Measurements from ENCODE around the gene WT1. TPM values are rescaled to one million over a fixed set of nuclear protein-coding genes. Genes with fewer than 3 reads are reported as not detected.
A peak's percentile ranks its signal among the peaks of the same experiment; 100 is the strongest.

The WT1 gene
- total and polyA plus RNA-seq, 2 of the 8 experiments (the other 6 are each of a cell fraction or from before 2014, with no cell fraction given) = 0.05 to 0.17 TPM

DNA sequence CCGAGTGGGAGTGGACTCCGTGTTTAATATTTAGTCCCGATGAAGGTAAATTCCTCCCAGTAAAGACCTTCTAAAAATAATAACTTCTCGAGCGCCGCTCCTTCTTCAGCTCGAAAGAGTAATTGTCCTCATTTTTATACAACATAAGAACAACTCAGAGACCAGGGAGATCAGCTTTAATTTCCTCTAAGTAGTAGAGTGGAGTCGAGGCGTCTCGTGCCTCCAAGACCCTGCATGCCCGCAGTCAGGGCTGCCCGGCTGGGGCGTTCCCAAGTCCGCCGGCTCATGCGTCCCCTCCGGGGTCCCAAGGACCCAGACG lies 7.8 kb downstream of the WT1 start:
- Histone ChIP-seq H3K4me3 (ENCODE audit: extremely low read depth in 1 of 4, insufficient read depth in 2 of 4, low read depth in 3 of 4, low read length in 4 of 4) (peak overlapping the region in 2 of 4 experiments; percentile 28 to 57; a peak in 2 of 8 replicates), H3K27ac (ENCODE audit: low read depth, low read length) (no peak overlapping the region), H2AK5ac (ENCODE audit: low read depth, low read length) (no peak overlapping the region), H3K56ac (replicated peaks; ENCODE audit: insufficient read length, low read depth, low read length) (no peak overlapping the region), H3K79me2 (ENCODE audit: control insufficient read depth in 1 of 2, insufficient read depth in 2 of 2, low read length in 2 of 2) (no peaks in the 10 kb centered on the region), H2BK20ac (ENCODE audit: low read length) (no peak overlapping the region), H3K4ac (replicated peaks; ENCODE audit: insufficient read length, low read depth, low read length) (no peak overlapping the region), H3K79me1 (ENCODE audit: low read depth, low read length) (no peaks in the 10 kb centered on the region), H2BK12ac (ENCODE audit: low read depth, low read length) (no peak overlapping the region), H3K4me2 (ENCODE audit: insufficient read depth in 1 of 2, low read depth in 2 of 2, low read length in 2 of 2) (peak overlapping the region; percentile 70 to 82), H2BK120ac (replicated peaks; ENCODE audit: low read depth, low read length) (no peak overlapping the region), H2AFZ (ENCODE audit: low read length) (no peak overlapping the region), H3K9ac (replicated peaks in 1 of 4; ENCODE audit: extremely low read depth in 1 of 4, low read depth in 3 of 4, low read length in 3 of 4) (no peak overlapping the region), H3K9me3 (ENCODE audit: insufficient read depth in 2 of 2, low read depth in 1 of 2, low read length in 1 of 2) (no peaks in the 10 kb centered on the region), H3K14ac (ENCODE audit: insufficient read length) (no peak overlapping the region), H3K18ac (ENCODE audit: extremely low read depth, low read length) (no peak overlapping the region), H2BK5ac (ENCODE audit: low read depth, low read length) (no peak overlapping the region), H3K36me3 (ENCODE audit: control insufficient read depth in 2 of 4, insufficient read depth in 4 of 4, low read length in 3 of 4) (0 out of 8 replicates have a peak, but pooled peaks cover 0 to 3% (median 0%) of the 10 kb centered on the region in 4 experiments), H2BK15ac (ENCODE audit: low read length) (no peak overlapping the region), H3K23me2 (ENCODE audit: low read depth, low read length) (peaks cover 11% of the 10 kb centered on the region; the same call in 1 of the 2 replicates), H4K91ac (replicated peaks; ENCODE audit: insufficient read length, low read length) (no peak overlapping the region), H4K5ac (ENCODE audit: insufficient read length, low read depth, low read length) (no peak overlapping the region), H3K4me1 (replicated peaks in 1 of 4; ENCODE audit: control insufficient read depth in 3 of 4, insufficient read depth in 4 of 4, low read length in 3 of 4) (peaks cover 0 to 26% (median 11%) of the 10 kb centered on the region in 4 experiments; a peak in 6 of 7 replicates), H3K23ac (ENCODE audit: insufficient read length) (no peak overlapping the region), H4K20me1 (replicated peaks in 1 of 2; ENCODE audit: control insufficient read depth in 1 of 2, insufficient read depth in 2 of 2, low read length in 2 of 2) (peaks cover 5 to 26% of the 10 kb centered on the region in 2 experiments), H4K8ac (ENCODE audit: extremely low read depth, insufficient read depth, low read length) (no peak overlapping the region), H3K27me3 (replicated peaks in 1 of 4; ENCODE audit: control insufficient read depth in 3 of 4, extremely low read depth in 1 of 4, insufficient read depth in 3 of 4, low read length in 3 of 4) (peaks cover 68 to 86% (median 81%) of the 10 kb centered on the region in 4 experiments)
- ChIA-PET POLR2A (ENCODE audit: partially characterized antibody) (interaction anchor here (1.4 to 4.6 kb wide), 2 partner anchors 9 to 11 kb away, joined by 3 to 17 read pairs; no protein-coding TSS in a partner anchor), CTCF (ENCODE audit: partially characterized antibody) (interaction anchor here (0.9 to 1.1 kb wide), 5 partner anchors 11 to 286 kb away, joined by 3 to 4 read pairs (median 3); no protein-coding TSS in a partner anchor)
- DNase-seq (ENCODE audit: low read depth in 1 of 2, low spot score in 2 of 2) (no peak), FAIRE-seq (no peak)
- 8% methylated on average over 18 of the region's 18 CpGs; no CpG with 5 or more reads in 1 of the 2 experiments for whole genome bisulfite sequencing, 2 experiments (ENCODE audit: extremely low coverage in 1 of 2, insufficient coverage in 1 of 2, insufficient read length in 1 of 2, insufficient replicate concordance in 2 of 2, low coverage in 1 of 2, low lambda C conversion rate in 2 of 2, missing lambda C conversion rate in 1 of 2)
- TF ChIP-seq RBBP5 (IDR thresholded peaks at IDR 0.05; ENCODE audit: borderline replicate concordance, low read depth, low read length) = no peak
- peak; percentile 14 for TF ChIP-seq CTBP2 (IDR thresholded peaks at IDR 0.05; ENCODE audit: borderline replicate concordance, insufficient read depth, insufficient read length, low read length)
- peak; percentile 89 for TF ChIP-seq EZH2 (IDR thresholded peaks at IDR 0.05; ENCODE audit: low read depth, low read length, severe bottlenecking)

Measured in H1 (cell line).